HepG2 (cell line): ENCODE data around the gene HDAC4. TPM values are rescaled to one million over a fixed set of nuclear protein-coding genes. Genes with fewer than 3 reads are reported as not detected.

Experiments used
- BRD4 ChIP-seq: sonication (generic); formaldehyde crosslinking; IDR thresholded peaks from 2 replicates; pipeline ENCODE4 v1.4.0; 2020; ENCODE audit warnings: missing genetic modification reagents
- DPF2 ChIP-seq: sonication (generic); formaldehyde crosslinking; IDR thresholded peaks from 2 replicates; pipeline ENCODE4 v1.4.0; 2020; ENCODE audit warnings: mild to moderate bottlenecking, low read depth, missing genetic modification reagents, borderline replicate concordance
- FOXK1 ChIP-seq: sonication (generic); formaldehyde crosslinking; IDR thresholded peaks from 2 replicates; pipeline ENCODE4 v1.4.0; 2020; ENCODE audit warnings: low read depth, missing genetic modification reagents, borderline replicate concordance
- GTF2F1 ChIP-seq: fragments of 150-350 bp; IDR thresholded peaks from 2 replicates; pipeline ENCODE4 v1.6.1; 2014; ENCODE audit warnings: low read length
- HNF4A ChIP-seq: sonication (generic); formaldehyde crosslinking; IDR thresholded peaks from 2 replicates; pipeline ENCODE4 v1.4.0; 2020; ENCODE audit warnings: missing genetic modification reagents
- JUND ChIP-seq: sonication (generic); formaldehyde crosslinking; IDR thresholded peaks from 2 replicates; pipeline ENCODE4 v1.8.0; 2022; ENCODE audit warnings: mild to moderate bottlenecking, missing genetic modification reagents
- LCORL ChIP-seq, 2 experiments: fragments of 450-650 bp in 1 of 2; sonication (generic) in 1 of 2; formaldehyde crosslinking in 1 of 2; IDR thresholded peaks; 2 replicates each; pipeline versions ENCODE4 v1.5.0 to v1.6.1; 2017 to 2020; ENCODE audit warnings: antibody characterized with exemption in 1 of 2, missing genetic modification reagents in 1 of 2
- NFIC ChIP-seq: IDR thresholded peaks from 2 replicates; pipeline ENCODE4 v1.6.1; 2012; ENCODE audit warnings: mild to moderate bottlenecking, low read length, inconsistent platforms
- NR2C2 ChIP-seq: sonication (generic); formaldehyde crosslinking; IDR thresholded peaks from 2 replicates; pipeline ENCODE4 v1.4.0; 2020; ENCODE audit warnings: missing genetic modification reagents, mild to moderate bottlenecking, moderate library complexity, borderline replicate concordance
- REXO4 ChIP-seq: sonication (generic); formaldehyde crosslinking; IDR thresholded peaks from 2 replicates; pipeline ENCODE4 v1.8.0; 2022; ENCODE audit warnings: missing genetic modification reagents, mild to moderate bottlenecking, borderline replicate concordance
- TEAD2 ChIP-seq: sonication (generic); formaldehyde crosslinking; IDR thresholded peaks from 2 replicates; pipeline ENCODE4 v1.9.0; 2021; ENCODE audit warnings: missing genetic modification reagents
- ZFYVE20 ChIP-seq: sonication (generic); formaldehyde crosslinking; IDR thresholded peaks from 2 replicates; pipeline ENCODE4 v1.8.0; 2023; ENCODE audit warnings: low read depth, mild to moderate bottlenecking, moderate library complexity, missing genetic modification reagents, borderline replicate concordance
- ZMAT3 ChIP-seq: sonication (generic); formaldehyde crosslinking; conservative IDR thresholded peaks from 2 replicates; pipeline ENCODE4 v1.7.0; 2021; ENCODE audit warnings: missing genetic modification reagents
- ZNF10 ChIP-seq: sonication (generic); formaldehyde crosslinking; IDR thresholded peaks from 2 replicates; pipeline ENCODE4 v1.4.0; 2020; ENCODE audit warnings: mild to moderate bottlenecking, low read depth, missing genetic modification reagents, borderline replicate concordance
- ZNF124 ChIP-seq: sonication (generic); formaldehyde crosslinking; IDR thresholded peaks from 2 replicates; pipeline ENCODE4 v1.4.0; 2020; ENCODE audit warnings: missing genetic modification reagents
- ZNF20 ChIP-seq: sonication (generic); formaldehyde crosslinking; IDR thresholded peaks from 2 replicates; pipeline ENCODE4 v1.4.0; 2020; ENCODE audit warnings: mild to moderate bottlenecking, moderate library complexity, missing genetic modification reagents
- ZNF546 ChIP-seq: sonication (generic); formaldehyde crosslinking; conservative IDR thresholded peaks from 2 replicates; pipeline ENCODE4 v1.8.1; 2023; ENCODE audit warnings: mild to moderate bottlenecking, missing genetic modification reagents
- ZNF557 ChIP-seq: sonication (generic); formaldehyde crosslinking; IDR thresholded peaks from 2 replicates; pipeline ENCODE4 v1.4.0; 2020; ENCODE audit warnings: missing genetic modification reagents
- polyA plus RNA-seq, 8 experiments: library from polyadenylated mRNA; depleted of rRNA in 3 of 8; stranded (reverse) in 7 of 8; unstranded in 1 of 8; fragments of >200 nt; fragmentation: Illumina TruSeq in 4 of 8; extraction: Trizol in 4 of 8; gene quantifications; 2 replicates each; pipeline versions ENCODE4 v1.2.1 to v1.2.3, GENCODE V29; 2011 to 2016; ENCODE audit warnings: low read depth in 4 of 8, missing spikeins in 1 of 8, mixed read lengths in 1 of 8; ENCODE audit not compliant: insufficient read depth in 1 of 8
- total RNA-seq, 5 experiments: library from RNA; depleted of rRNA; stranded (reverse); fragments of >200 nt; fragmentation: Illumina TruSeq; extraction: Trizol; gene quantifications; 2 replicates each; pipeline ENCODE4 v1.2.3, GENCODE V29; 2016; ENCODE audit warnings: low read depth in 1 of 5
- TF ChIP-seq, protein P1 (sequence below): sonication (generic); formaldehyde crosslinking; IDR thresholded peaks from 2 replicates; pipeline ENCODE4 v1.4.0; 2020; ENCODE audit warnings: mild to moderate bottlenecking, missing genetic modification reagents, borderline replicate concordance
- TF ChIP-seq, protein P2 (sequence below): sonication (generic); formaldehyde crosslinking; IDR thresholded peaks from 2 replicates; pipeline ENCODE4 v1.5.0; 2020; ENCODE audit warnings: mild to moderate bottlenecking, missing genetic modification reagents
- TF ChIP-seq, protein P3 (sequence below): sonication (generic); formaldehyde crosslinking; IDR thresholded peaks from 2 replicates; pipeline ENCODE4 v1.4.0; 2020; ENCODE audit warnings: mild to moderate bottlenecking, missing genetic modification reagents
- TF ChIP-seq, protein P4 (sequence below): sonication (generic); formaldehyde crosslinking; conservative IDR thresholded peaks from 2 replicates; pipeline ENCODE4 v1.4.0; 2020; ENCODE audit warnings: missing genetic modification reagents
- TF ChIP-seq, protein P5 (sequence below): sonication (generic); formaldehyde crosslinking; IDR thresholded peaks from 2 replicates; pipeline ENCODE4 v1.4.0; 2020; ENCODE audit warnings: missing genetic modification reagents; ENCODE audit errors: not compliant biosample characterization

HDAC4 gene
- total and polyA plus RNA-seq, 2 of the 13 experiments (the other 11 are each of a cell fraction or from before 2014, with no cell fraction given): 10.1 to 11.5 TPM

DNA sequence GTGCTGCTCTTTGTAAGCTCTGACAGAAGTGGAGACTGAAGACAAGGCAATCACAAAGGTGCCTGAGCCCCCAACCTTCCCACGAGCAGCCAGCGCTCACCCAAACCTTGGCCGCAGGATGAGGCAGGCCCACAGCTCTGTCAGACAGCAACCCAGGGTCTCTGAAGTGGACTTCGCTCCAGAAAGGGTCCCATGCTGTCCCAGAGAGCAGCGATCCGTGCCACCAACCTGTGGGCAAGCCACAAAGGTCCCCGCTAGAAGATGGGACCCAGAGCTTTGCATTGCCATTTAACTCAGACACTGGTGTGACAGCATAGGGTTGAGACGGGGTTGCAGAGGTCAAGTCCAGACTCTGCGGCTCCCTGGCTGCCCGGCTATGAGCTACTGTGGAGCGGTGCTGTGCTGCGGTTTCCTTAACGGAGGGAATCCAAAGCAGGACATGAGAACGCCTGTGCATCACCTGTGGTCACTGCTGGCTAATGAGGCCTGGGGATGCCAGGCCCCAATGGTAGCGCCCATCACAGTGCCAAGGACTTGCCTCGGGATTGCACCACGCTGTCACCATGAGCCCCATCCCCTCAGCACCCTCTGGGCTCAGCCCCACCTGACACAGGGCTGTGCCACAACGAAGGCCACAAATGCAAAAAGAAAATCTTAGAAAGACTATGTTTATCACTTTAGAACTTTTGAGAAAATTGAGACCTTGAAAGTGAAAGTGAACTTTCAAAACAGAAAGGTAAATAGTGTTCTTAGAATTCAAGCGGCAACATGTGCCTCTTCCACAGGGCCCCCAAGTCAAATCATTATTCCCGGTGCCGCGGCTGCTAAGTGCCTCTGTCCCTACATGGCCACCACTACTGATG lies 103.4 kb downstream of the HDAC4 start (continued):
- TF ChIP-seq, protein P1, sequence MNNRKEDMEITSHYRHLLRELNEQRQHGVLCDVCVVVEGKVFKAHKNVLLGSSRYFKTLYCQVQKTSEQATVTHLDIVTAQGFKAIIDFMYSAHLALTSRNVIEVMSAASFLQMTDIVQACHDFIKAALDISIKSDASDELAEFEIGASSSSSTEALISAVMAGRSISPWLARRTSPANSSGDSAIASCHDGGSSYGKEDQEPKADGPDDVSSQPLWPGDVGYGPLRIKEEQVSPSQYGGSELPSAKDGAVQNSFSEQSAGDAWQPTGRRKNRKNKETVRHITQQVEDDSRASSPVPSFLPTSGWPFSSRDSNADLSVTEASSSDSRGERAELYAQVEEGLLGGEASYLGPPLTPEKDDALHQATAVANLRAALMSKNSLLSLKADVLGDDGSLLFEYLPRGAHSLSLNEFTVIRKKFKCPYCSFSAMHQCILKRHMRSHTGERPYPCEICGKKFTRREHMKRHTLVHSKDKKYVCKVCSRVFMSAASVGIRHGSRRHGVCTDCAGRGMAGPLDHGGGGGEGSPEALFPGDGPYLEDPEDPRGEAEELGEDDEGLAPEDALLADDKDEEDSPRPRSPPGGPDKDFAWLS (CRISPR knock-in tag): no peak
- TF ChIP-seq ZNF10 (CRISPR knock-in tag) (no peak), ZNF20 (no peak), JUND (CRISPR knock-in tag) (peak; percentile 49; the same call in 1 of the 2 replicates), BRD4 (CRISPR knock-in tag) (no peak), REXO4 (CRISPR knock-in tag) (no peak), FOXK1 (no peak), NFIC (no peak), HNF4A (peak; percentile 65), LCORL (IDR thresholded peaks at IDR 0.05) (no peak), LCORL (CRISPR knock-in tag; IDR thresholded peaks at IDR 0.05) (no peak), GTF2F1 (no peak), NR2C2 (no peak), ZMAT3 (CRISPR knock-in tag) (no peak), ZNF557 (CRISPR knock-in tag) (no peak), ZFYVE20 (no peak), ZNF124 (CRISPR knock-in tag) (no peak), TEAD2 (CRISPR knock-in tag) (no peak), ZNF546 (no peak), DPF2 (CRISPR knock-in tag) (no peak)
- TF ChIP-seq, protein P2, sequence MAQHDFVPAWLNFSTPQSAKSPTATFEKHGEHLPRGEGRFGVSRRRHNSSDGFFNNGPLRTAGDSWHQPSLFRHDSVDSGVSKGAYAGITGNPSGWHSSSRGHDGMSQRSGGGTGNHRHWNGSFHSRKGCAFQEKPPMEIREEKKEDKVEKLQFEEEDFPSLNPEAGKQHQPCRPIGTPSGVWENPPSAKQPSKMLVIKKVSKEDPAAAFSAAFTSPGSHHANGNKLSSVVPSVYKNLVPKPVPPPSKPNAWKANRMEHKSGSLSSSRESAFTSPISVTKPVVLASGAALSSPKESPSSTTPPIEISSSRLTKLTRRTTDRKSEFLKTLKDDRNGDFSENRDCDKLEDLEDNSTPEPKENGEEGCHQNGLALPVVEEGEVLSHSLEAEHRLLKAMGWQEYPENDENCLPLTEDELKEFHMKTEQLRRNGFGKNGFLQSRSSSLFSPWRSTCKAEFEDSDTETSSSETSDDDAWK (CRISPR knock-in tag): no peak
- TF ChIP-seq, protein P3, sequence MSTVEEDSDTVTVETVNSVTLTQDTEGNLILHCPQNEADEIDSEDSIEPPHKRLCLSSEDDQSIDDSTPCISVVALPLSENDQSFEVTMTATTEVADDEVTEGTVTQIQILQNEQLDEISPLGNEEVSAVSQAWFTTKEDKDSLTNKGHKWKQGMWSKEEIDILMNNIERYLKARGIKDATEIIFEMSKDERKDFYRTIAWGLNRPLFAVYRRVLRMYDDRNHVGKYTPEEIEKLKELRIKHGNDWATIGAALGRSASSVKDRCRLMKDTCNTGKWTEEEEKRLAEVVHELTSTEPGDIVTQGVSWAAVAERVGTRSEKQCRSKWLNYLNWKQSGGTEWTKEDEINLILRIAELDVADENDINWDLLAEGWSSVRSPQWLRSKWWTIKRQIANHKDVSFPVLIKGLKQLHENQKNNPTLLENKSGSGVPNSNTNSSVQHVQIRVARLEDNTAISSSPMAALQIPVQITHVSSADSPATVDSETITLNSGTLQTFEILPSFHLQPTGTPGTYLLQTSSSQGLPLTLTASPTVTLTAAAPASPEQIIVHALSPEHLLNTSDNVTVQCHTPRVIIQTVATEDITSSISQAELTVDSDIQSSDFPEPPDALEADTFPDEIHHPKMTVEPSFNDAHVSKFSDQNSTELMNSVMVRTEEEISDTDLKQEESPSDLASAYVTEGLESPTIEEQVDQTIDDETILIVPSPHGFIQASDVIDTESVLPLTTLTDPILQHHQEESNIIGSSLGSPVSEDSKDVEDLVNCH (CRISPR knock-in tag): no peak
- TF ChIP-seq, protein P4, sequence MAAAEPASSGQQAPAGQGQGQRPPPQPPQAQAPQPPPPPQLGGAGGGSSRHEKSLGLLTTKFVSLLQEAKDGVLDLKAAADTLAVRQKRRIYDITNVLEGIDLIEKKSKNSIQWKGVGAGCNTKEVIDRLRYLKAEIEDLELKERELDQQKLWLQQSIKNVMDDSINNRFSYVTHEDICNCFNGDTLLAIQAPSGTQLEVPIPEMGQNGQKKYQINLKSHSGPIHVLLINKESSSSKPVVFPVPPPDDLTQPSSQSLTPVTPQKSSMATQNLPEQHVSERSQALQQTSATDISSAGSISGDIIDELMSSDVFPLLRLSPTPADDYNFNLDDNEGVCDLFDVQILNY (CRISPR knock-in tag): no peak
- TF ChIP-seq, protein P5, sequence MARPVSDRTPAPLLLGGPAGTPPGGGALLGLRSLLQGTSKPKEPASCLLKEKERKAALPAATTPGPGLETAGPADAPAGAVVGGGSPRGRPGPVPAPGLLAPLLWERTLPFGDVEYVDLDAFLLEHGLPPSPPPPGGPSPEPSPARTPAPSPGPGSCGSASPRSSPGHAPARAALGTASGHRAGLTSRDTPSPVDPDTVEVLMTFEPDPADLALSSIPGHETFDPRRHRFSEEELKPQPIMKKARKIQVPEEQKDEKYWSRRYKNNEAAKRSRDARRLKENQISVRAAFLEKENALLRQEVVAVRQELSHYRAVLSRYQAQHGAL (CRISPR knock-in tag): no peak
